Stimulated activated CD4-positive, alpha-beta T cell treated with anti-CD3 and anti-CD28 coated beads, Interleukin-4, amount 100 ng/mL, for 1 hour (primary cell): ENCODE data around the gene ZBTB40.

ENCODE experiments used
- DNase-seq: peaks from one replicate; pipeline ENCODE4 v3.0.0-alpha.2; 2020

ZBTB40 gene

DNA sequence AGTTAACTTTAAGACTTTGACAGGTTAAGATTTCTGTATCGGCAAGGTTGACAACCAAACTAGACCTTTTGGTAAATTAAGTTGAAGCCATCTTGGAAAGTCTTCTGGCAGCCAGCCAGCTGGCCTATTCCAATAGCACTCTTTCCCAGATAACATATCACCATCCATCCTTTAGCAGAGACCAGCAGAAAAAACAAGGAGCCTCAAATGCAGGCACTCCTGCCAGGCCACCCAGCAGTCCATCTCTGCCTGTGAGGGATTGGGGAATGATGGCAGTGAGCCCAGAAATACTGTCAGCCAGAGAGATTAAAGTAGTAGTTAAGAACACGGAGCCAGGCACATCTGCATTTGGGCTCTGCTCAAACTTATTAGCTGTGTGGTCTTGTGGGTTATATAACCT lies 19.4 kb downstream of the ZBTB40 start:
- DNase-seq: no peak

DNA sequence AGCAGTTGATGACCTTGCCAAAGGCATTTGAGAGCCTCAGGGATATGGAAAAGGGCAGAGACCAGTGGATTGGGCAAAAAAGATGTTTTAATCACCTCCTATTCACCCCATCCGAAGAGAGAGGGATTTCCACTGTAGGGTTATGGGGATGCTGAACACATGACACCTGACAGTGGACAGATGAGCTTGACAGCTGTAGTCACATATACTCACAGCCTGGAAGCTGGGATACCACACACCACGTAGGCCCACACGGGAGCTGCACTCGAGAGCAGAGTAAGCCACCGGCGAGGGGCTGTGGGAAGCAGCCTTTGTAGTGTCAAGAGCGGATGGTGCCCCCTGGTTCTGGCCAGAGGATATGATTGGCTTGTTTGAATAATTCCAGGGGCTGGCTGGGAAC lies 20.0 kb downstream of the ZBTB40 start:
- DNase-seq: no peak

DNA sequence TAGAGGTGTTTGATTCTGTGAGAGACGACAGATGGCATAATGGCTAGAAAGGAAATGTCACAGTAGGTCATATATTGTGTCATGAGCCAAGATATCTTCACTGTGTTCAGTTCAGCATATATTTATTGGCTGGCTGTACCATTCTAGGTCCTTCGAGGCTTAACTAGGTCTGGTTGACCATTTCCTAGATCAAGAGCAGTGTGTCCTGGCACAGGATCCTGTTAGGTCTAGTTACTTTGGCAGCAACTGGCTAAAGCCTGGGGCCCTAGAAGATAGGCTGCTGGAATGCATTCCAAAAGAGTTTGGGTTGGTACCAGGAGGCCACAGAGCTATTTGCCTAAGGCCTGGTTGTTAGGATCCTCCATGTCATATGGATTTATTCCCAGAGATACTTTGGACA lies 20.9 kb downstream of the ZBTB40 start:
- DNase-seq: no peak

DNA sequence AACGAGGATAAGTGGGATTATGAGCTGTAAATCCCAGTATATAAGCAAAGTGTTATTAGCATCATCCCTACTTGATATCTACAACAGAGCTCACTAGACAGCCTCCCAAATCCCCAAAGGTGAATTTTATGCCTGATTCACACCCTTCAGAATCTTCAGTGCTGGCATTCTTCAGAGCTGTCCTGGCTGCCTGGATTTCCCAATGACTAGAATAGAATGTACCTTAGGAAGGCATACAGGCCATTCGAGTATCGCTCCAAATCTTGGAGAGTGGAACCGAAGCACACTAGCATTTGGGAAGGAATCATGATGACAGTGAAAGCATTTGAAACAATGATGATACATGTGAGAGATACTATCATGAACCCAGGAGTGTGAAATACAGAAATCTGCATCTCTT lies 22.3 kb downstream of the ZBTB40 start:
- no peak for DNase-seq

DNA sequence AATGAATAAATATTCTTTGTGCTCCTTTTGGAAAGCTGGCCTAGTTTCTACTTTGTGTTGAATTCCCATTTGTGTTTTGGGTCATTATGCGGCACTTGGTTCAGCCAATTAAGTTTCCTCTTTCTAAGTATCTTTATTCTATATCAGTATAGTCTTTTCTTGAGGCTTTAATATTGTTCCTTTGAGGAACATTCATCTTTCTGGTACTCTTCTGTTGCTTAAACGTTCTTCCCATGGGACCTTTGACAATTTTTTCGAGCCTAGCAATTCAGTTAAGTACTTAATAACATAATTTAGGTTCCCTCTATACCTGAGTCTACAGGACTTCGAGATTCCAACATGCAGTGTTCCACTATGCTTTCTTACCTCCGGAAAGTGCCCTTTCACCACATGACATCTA lies 24.9 kb downstream of the ZBTB40 start:
- no peak for DNase-seq

DNA sequence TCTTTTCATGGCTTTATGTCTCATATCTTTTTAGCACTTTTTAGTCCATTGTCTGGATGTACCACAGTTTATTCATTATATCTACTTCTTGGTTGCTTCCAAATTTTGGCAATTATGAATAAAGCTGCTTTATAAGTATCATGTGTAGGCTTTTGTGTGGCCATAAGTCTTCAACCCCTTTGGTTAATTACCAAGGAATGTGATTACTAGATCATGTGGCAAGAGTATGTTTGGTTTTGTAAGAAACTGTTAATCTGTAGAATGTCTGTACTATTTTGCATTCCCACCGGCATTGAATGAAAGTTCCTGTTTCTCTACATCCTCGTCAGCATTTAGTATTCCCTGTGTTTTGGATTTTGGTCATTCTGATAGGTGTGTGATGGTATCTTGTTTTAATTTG lies 31.5 kb downstream of the ZBTB40 start:
- no peak for DNase-seq

DNA sequence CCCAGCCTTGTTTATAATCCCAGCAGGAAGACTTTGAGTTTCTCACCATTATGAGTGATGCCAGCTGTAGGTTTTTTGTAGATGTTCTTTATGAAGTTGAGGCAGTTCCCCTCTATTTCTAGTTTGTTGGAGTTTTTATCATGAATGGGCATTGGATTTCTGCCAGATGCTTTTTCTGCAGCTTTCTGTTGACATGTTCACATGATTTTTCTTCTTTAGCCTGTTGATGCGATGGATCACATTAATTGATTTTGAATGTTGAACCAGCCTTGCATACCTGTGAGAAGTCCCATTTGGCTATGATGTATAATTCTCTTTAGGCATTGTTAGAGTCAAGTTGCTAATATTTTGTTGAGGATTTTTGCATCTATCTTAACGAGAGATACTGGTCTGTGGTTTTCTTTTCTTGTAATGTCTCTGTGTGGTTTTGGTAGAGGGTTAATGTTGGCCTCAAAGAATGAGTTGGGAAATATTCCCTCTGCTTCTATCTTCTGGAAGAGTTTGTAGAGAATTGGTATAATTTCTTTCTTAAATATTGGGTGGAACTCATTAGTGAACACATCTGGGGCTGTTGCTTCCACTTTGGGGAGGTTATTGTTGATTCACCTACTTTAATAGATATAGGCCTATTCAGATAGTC lies 33.2 kb downstream of the ZBTB40 start:
- DNase-seq: no peak

DNA sequence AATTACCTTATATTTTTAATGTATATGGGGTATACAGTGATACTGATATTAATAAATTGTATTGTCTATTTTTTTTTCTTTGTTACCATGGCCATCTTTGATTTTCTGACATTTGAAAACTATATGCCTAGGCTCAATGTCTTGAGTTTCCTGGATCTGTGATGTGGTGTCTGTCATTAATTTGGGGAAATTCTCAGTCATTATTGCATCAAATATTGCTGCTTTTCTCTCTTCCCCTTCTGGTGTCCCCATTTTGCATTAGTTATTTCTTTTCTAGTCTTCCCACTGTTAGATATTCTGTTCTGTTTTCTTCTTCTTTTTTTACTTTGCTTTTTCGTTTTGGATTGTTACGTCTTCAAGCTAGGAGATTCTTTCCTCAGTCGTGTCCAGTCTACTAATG lies 33.8 kb downstream of the ZBTB40 start:
- no peak for DNase-seq

DNA sequence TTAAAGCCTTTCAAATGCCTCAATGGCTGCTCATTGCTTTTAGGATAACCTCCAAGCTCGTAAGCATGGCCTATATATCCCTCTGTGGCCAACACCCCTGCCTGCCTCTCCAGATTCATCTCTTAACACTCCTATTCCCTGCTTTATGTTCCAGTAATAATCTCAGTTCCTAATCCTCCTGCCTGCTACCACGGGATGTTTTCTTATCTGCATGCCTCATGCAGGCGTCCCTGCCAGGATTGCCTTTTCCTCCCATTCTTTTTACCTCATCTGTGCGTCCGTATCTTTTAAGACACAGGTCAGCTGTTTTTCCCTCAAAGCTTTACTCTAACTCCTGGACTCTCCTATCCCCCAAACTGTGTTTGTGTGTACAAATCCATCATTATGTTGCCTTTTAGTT lies 36.1 kb downstream of the ZBTB40 start:
- no peak for DNase-seq

DNA sequence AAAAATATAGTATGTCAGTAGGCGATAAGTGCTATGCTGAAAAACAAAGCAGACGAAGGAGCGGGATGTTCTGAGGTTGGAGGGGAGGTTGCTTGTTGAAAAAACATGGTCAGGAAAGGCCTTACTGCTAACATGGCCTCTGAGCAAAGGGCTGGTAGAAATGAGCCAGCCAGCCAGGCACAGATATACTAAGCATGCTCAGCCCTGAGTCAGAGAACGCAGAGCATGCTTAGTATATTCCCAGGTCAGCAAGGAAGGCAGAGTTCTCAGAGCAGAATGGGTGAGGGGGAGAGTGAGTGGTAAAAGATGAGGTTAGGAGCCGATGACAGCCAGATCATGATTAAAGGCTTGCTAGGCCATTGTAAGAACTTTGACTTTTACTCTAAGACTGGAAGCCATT lies 36.7 kb downstream of the ZBTB40 start:
- DNase-seq: no peak

DNA sequence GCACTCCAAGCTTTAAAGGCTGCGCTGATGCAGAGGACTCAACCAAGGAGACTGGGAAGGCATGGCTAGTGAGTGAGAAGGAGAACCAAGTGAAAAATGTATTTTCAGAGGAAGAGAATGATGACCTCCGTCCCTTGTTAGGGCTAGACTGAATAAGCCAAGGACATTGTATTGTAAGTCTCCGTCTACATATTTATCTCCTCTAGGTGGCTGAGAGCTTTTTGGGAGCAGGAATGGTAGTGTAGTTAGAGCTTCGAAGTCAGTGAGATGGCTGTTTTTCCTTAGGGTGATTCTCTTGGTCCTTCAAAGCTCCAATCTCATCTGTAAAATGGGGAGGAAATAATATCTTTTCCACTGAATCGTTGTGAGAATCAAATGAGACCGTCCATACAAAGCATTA lies 37.6 kb downstream of the ZBTB40 start:
- no peak for DNase-seq

DNA sequence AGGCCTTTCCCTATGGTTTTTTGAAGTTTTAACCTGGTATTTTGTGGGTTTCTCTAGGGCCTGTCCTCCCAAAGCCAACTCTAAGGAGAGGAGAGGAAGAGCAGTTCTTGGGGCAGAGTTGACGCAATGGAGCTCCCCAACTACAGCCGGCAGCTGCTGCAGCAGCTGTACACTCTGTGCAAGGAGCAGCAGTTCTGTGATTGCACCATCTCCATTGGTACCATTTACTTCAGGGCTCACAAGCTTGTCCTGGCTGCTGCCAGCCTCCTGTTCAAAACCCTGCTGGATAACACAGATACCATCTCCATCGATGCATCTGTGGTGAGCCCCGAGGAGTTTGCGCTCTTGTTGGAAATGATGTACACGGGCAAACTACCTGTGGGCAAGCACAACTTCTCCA lies 38.2 kb downstream of the ZBTB40 start:
- no peak for DNase-seq

DNA sequence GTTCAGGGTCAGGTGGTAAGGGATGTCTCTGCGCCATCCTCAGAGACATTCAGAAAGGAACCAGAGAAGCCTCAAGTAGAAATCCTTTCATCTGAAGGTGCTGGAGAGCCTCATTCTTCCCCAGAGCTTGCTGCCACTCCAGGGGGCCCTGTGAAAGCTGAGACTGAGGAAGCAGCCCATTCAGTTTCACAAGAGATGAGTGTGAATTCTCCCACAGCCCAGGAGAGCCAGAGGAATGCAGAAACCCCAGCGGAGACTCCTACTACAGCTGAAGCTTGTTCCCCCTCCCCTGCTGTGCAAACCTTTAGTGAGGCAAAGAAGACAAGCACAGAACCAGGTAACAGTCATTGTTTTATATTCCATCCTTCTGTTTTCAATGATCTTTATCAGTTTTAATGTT lies 38.7 kb downstream of the ZBTB40 start:
- no peak for DNase-seq

DNA sequence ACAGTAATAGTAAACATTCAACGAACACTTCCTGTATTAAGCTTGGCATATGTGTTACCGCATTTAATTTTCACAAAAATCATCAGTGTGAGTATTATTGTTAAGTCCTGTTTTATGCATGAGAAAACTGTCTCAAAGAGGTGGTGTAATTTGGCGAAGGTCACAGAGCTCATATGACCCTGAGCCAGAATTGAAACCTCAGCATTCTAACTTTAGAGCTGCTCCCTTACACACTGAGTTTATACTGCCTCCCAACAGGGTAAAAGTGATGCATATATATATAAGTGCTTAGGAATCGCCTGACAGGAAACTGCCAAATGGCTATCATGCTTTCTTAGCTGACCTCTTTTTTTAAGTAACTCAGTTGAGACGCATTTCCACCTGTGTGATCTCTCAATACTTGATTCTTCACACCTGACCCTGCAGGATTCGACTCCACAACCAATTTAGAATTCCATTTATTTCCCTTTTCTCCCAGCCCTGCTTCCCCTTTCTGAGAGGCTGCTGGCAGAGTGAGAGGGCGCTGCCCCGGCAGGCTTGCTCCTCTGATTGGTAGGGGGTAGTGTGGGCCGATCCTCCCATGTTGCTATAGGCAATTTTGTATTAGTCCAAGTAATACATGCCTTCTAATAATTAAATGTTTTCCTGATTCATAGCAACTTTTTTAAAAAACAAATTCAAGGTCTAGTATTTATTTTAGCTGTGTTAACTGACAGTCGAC lies 40.5 kb downstream of the ZBTB40 start:
- DNase-seq: no peak

DNA sequence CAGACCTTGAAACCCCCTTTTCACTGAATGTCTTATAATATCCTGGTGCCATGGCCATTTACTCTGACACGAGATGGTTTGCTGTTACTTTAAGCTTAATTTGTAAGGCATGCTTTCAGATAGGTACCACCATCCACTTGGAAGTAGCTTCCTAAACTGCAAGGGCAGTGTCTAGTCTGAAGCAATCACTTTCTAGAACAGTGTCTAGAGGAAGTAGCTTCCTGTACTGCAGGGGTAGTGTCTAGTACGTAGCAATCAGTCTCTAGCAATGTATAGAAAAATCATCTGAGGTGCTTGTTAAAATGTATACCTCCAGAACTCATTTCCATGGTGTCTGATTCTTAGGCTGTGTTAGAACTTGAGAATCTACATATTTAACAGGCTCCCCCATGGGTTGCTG lies 42.5 kb downstream of the ZBTB40 start:
- no peak for DNase-seq

DNA sequence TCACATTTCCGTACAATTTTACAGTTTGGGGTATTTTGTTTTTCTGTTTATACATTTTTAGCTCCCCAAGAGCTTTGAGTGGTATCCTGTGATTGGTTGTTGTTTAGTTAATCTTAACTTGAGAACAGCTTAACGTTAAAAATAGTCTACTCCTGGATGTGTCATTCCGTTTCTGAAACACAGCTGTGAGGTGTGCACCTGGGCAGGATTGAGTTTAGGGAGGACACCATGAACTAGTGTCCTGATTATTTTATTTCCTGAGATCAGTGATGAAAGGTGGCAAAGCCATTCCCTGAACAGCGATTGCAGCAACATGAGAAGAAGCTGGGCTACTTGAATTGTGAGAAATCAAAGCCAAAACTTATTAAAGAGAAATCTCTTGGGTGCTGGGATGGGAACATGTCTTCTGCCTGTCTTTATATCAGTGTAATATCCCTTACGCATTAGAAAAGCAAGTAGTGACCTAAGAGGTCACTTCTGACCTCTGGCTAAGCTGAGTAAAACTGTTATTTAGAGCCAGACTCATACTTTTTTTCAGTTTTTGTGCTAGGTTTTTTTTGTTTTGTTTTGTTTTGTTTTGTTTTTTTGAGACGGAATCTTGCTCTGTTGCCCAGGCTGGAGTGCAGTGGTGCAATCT lies 43.4 kb downstream of the ZBTB40 start:
- DNase-seq: no peak

DNA sequence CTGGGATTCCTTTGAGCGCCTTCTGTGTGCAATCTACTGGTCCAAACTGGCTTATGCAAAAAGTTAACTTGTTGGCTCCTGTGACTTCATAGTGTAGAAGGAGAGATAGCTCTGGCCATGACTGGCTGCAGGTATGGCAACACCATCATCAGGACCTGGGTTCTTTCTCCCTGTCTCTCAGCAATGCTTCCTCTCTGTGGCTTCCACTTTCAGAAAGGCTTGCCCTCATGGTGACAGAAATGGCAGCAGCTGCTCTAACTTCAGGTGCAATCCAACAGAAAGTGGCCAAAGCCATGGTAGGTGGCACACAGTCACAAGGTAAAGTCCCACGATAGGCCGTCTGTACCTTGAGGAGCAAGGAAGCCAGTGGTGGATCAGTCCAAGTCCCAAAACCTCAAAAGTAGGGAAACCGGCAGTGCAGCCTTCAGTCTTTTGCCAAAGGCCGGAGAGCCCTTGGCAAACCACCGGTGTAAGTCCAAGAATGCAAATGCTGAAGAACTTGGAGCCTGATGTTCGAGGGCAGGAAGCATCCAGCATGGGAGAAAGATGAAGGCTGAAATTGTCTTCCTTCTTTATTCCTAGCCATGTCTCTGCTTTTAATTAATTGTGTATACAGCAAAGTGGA lies 45.0 kb downstream of the ZBTB40 start:
- DNase-seq: no peak

DNA sequence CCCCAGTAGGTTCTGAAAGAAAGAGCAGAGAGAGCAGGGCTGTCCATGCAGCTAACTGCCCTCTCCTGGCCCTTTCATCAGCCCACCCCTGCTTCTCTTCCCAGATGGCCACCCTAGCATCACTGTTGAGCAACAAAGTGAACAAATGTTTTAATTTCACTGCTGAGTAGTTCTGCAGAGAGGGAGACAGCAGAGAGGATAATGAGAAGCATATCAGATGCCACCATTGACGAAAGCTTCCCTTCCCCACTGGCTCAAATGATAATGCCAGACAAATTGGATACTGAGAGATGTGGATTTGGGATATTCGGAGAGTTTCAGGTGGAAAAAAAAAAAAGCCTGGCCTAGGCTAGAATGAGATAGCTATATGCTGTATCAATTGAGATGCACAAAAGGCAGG lies 46.8 kb downstream of the ZBTB40 start:
- DNase-seq: no peak

DNA sequence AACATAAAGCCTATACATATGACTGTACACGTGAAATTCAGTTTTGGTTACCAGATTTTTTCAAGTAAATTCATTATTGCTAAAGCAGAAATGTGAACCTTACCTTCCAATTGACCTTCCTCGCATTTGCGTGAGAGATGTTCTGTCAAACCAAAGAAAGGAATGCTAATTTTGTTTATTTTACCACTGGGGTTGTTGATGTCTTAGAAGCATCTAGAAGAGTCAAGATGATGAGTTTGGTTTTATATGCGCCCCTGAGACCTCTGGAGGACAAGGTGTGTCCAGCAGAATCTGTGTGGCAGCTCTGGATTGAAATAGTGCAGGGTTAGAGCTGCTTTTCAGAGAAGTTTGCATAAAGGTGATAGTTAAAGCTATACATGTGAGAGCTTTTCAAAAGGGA lies 48.4 kb downstream of the ZBTB40 start:
- DNase-seq: no peak

DNA sequence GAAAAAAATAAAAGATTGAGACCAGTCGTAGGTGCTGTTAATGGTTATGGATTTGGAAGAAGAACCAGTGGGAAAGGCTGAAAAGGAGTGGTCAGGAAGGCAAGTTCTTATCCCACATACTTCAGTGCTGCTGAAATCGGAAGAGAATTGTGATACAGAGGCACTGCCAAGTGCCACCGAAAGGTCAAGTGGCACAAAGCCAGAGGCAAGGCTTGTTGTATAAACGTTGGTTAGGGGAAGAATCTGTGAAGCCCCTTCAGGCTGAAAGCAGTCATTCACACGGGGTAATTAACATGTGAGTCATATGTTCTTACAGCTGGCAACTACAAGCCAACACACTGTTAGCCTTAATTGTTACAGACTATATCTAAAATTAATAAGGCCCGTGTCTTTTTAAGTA lies 48.8 kb downstream of the ZBTB40 start:
- no peak for DNase-seq

DNA sequence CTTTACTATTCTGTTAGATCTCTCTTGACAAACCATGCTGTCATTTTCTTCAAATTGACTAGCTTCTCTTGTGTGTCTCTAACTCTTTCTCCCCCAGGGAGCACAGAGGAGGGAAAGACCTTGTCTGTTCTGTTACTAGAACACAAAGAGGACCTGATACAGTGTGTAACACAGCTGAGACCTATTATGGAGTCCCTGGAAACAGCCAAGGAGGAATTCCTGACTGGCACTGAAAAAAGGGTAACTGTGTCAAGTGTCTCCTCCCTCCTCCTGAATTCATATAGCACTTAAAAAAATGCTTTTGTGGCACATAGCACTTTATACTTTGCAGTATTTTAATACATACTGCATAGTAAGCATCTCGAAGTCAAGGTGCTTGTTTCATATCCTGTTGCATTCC lies 50.6 kb downstream of the ZBTB40 start:
- no peak for DNase-seq

DNA sequence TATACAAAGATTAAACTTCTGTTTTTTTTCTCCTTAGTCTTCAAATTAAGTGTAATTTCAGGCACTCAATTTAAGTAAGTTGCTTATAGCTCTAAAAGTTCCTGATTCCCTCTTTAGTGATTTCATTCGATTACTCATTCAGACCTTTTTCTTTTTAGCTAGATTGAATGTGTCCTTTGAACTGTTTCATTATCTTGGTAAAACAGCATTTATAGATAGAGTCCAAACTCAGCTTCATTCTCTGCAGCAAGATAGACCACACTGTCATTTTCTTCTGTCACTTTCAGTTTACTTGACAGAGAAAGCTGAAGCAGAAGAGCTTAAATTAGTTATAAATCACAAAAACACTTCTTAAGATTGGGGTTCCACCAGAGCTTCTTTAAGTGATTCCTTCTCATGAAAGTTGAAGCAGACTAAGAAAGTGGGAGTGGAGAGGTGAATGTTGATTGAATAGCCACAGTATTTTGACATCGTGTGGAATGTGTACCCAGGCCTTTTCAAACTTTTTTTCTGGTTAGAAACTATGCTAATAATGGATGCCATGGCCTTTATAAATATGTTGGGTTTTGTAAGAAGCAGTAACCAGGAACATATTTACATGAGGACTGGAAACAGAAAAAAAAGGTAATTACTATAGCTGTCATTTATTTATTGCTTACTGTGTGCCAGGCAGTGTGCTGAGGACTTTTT lies 52.2 kb downstream of the ZBTB40 start:
- no peak for DNase-seq

DNA sequence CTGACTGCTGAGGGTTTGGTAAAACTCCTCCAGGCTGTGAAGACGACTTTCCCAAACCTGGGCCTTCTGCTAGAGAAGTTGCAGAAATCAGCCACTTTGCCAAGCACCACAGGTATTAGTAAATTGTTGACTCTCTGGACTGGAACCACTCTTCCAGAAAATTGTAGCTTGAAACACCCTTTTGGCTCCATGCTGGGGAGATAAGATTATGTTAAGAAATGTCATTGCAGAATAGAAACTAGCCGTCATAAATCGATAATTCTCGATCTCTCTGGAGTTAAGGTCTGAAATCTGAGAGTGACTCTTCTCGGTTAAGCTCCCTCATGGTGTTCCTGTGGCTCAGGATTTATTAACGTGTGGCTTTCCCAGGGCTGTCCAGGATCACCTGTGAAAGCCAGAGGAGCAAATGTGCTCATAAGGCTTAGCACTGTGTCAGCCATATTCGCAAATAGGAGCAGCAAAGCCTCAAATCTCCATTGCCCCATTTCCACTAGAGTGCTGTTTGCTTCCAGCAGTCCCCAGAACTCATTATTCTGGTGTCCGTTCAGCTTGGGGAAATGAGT lies 54.6 kb downstream of the ZBTB40 start:
- DNase-seq: no peak
